Gastrocnemius medialis (tissue), 4 donors: ENCODE results near the gene NLGN4X. TPM values are rescaled to one million over a fixed set of nuclear protein-coding genes. Genes with fewer than 3 reads are reported as not detected.

ENCODE experiments used
- ATAC-seq, 2 donors: fragments of 150-250 bp; one replicate each; pipeline ENCODE4 v1.9.1; 2016
- DNase-seq, 2 donors: peaks; one replicate each; pipeline ENCODE4 v3.0.0-alpha.2; 2019
- H3K27ac ChIP-seq, 4 donors: fragments of 200-600 bp; sonication (generic); 1 replicate in 1 of 4; 2 replicates in 3 of 4; pipeline ENCODE4 v1.5.1; 2016 to 2018; ENCODE audit warnings: mild to moderate bottlenecking in 2 of 4, moderate library complexity in 1 of 4
- H3K27me3 ChIP-seq, 3 donors: fragments of 200-600 bp; sonication (generic) in 2 of 3; 1 replicate in 1 of 3; 2 replicates in 2 of 3; pipeline versions ENCODE4 v1.5.1 to v1.6.0; 2016 to 2019; ENCODE audit warnings: mild to moderate bottlenecking in 1 of 3, moderate library complexity in 1 of 3
- H3K36me3 ChIP-seq, 2 donors: fragments of 200-600 bp; sonication (generic) in 1 of 2; one replicate each; pipeline ENCODE4 v1.5.1; 2017 to 2018
- H3K4me1 ChIP-seq, 2 donors: fragments of 200-600 bp; sonication (generic) in 1 of 2; one replicate each; pipeline ENCODE4 v1.5.1; 2016 to 2017; ENCODE audit warnings: mild to moderate bottlenecking in 2 of 2
- H3K4me3 ChIP-seq, 4 donors: fragments of 200-600 bp; sonication (generic) in 3 of 4; 1 replicate in 1 of 4; 2 replicates in 3 of 4; pipeline ENCODE4 v1.5.1; 2016 to 2019; ENCODE audit warnings: mild to moderate bottlenecking in 2 of 4
- H3K9me3 ChIP-seq, 3 donors: fragments of 200-600 bp; sonication (generic) in 2 of 3; 1 replicate in 1 of 3; 2 replicates in 2 of 3; pipeline ENCODE4 v1.5.1; 2016 to 2019
- CTCF ChIP-seq, 5 experiments: fragments of 450-650 bp in 3 of 5; fragments of 200-600 bp in 2 of 5; sonication (generic) in 2 of 5; IDR thresholded peaks in 4 of 5; conservative IDR thresholded peaks in 1 of 5; 1 replicate in 4 of 5; 2 replicates in 1 of 5; pipeline ENCODE4 v1.5.1; 2016 to 2019; ENCODE audit warnings: antibody characterized with exemption in 5 of 5, mild to moderate bottlenecking in 3 of 5, moderate library complexity in 3 of 5
- POLR2A ChIP-seq, 2 donors: fragments of 450-650 bp; IDR thresholded peaks; one replicate each; pipeline ENCODE4 v1.6.1; 2017; ENCODE audit warnings: antibody characterized with exemption in 2 of 2, mild to moderate bottlenecking in 2 of 2, moderate library complexity in 2 of 2
- in situ Hi-C, 4 donors: fragments of 200-750 bp; cut with MboI; loops; one replicate each; pipeline versions ENCODE4 v1.15.0 to v1.8.0; 2017; ENCODE audit warnings: low sequenced_read_pairs in 4 of 4
- intact Hi-C: fragments of 100-400 bp; cut with DNase I; formaldehyde crosslinking; loops from one replicate; pipeline ENCODE4 v1.15.1; 2023; ENCODE audit warnings: low total_unique reads
- total RNA-seq, 4 donors: library from RNA; depleted of rRNA; stranded (reverse); fragments of >200 nt; gene quantifications; one replicate each; pipeline versions ENCODE4 v1.1.0 to v1.2.3, GENCODE V29; 2016

The NLGN4X gene
- total RNA-seq, 4 donors from 2014 or later: 0.31 to 0.52 (median 0.47) TPM

DNA sequence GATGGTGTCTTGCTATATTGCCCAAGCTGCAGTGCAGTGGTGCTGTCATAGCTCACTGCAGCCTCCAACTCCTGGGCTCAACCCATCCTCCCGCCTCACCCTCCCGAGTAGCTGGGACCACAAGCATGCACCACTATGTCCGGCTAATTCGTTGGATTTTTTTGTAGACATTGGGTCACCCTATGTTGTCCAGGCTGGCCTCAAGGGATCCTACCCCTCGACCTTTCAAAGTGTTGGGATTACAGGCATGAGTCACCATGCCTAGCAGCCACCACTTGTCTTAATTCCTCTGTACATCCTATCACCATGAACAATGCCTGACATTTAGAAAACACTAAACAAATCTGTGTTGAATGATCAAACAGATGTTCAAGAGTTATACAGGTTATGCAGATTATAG, 76.7 kb downstream of the NLGN4X start:
- no peaks in the 10 kb centered on the region for H3K4me1 ChIP-seq
- H3K27me3 ChIP-seq: no peaks in the 10 kb centered on the region
- no peak for ATAC-seq
- no peak for TF ChIP-seq POLR2A (IDR thresholded peaks at IDR 0.05)
- no peak for TF ChIP-seq CTCF (IDR thresholded peaks at IDR 0.05 in 4 of 5, conservative IDR thresholded peaks at IDR 0.05 in 1 of 5)
- H3K36me3 ChIP-seq: no peaks in the 10 kb centered on the region
- intact Hi-C loops (no loop called here), in situ Hi-C loops (no loop called here)
- DNase-seq: no peak
- no peaks in the 10 kb centered on the region for H3K9me3 ChIP-seq
- no peak overlapping the region for H3K27ac ChIP-seq
- H3K4me3 ChIP-seq: no peak overlapping the region

- Histone ChIP-seq H3K4me1 (no peaks in the 10 kb centered on the region), H3K27ac (no peak overlapping the region), H3K4me3 (no peak overlapping the region), H3K27me3 (no peaks in the 10 kb centered on the region), H3K9me3 (no peaks in the 10 kb centered on the region), H3K36me3 (no peaks in the 10 kb centered on the region)
- no peak for DNase-seq
- intact Hi-C loops (no loop called here), in situ Hi-C loops (no loop called here)
- no peak for ATAC-seq
- TF ChIP-seq CTCF (IDR thresholded peaks at IDR 0.05 in 4 of 5, conservative IDR thresholded peaks at IDR 0.05 in 1 of 5) (no peak), POLR2A (IDR thresholded peaks at IDR 0.05) (no peak)
Measured at GRCh38 chrX:6149060-6149872, 79.4 kb downstream of the NLGN4X start.

DNA sequence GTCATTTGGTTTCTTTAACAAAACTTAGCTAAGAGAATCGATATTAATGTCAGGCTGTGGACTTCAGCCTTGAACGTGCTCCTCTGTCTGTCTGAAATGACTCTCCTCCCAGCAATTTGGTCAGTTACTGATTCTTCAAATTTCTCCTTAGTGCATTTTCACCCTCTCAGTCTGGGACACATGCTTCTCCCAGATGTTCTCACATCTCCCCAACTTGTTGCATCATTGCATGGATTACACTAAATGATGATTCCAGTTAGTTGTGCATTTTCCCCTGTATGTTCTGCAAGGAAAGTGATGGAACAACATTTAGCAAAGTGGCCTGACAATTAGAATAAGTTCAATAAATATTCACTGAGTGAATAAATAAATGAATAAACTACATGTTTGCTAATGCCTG, 94.4 kb downstream of the NLGN4X start:
- DNase-seq (no peak), ATAC-seq (no peak)
- no peaks in the 10 kb centered on the region for H3K36me3 ChIP-seq
- H3K4me3 ChIP-seq: no peak overlapping the region
- TF ChIP-seq POLR2A (IDR thresholded peaks at IDR 0.05) (no peak), CTCF (IDR thresholded peaks at IDR 0.05 in 4 of 5, conservative IDR thresholded peaks at IDR 0.05 in 1 of 5) (no peak)
- H3K27me3 ChIP-seq: no peaks in the 10 kb centered on the region
- no peaks in the 10 kb centered on the region for H3K9me3 ChIP-seq
- intact Hi-C loops (no loop called here), in situ Hi-C loops (no loop called here)
- H3K27ac ChIP-seq: no peak overlapping the region
- H3K4me1 ChIP-seq: no peaks in the 10 kb centered on the region

- Histone ChIP-seq H3K4me1 (no peaks in the 10 kb centered on the region), H3K4me3 (no peak overlapping the region), H3K36me3 (no peaks in the 10 kb centered on the region), H3K27me3 (no peaks in the 10 kb centered on the region), H3K9me3 (no peaks in the 10 kb centered on the region), H3K27ac (no peak overlapping the region)
- TF ChIP-seq CTCF (IDR thresholded peaks at IDR 0.05 in 4 of 5, conservative IDR thresholded peaks at IDR 0.05 in 1 of 5) (no peak), POLR2A (IDR thresholded peaks at IDR 0.05) (no peak)
- intact Hi-C loops (no loop called here), in situ Hi-C loops (no loop called here)
- DNase-seq: no peak
- ATAC-seq: no peak
Measured at GRCh38 chrX:6132970-6133369, 95.7 kb downstream of the NLGN4X start.

- Histone ChIP-seq H3K27ac (no peak overlapping the region), H3K36me3 (no peaks in the 10 kb centered on the region), H3K4me3 (no peak overlapping the region), H3K4me1 (no peaks in the 10 kb centered on the region), H3K27me3 (no peaks in the 10 kb centered on the region), H3K9me3 (no peaks in the 10 kb centered on the region)
- in situ Hi-C loops: no loop called here
- intact Hi-C loops: no loop called here
- ATAC-seq: no peak
- no peak for DNase-seq
- TF ChIP-seq POLR2A (IDR thresholded peaks at IDR 0.05): no peak
- TF ChIP-seq CTCF (IDR thresholded peaks at IDR 0.05 in 4 of 5, conservative IDR thresholded peaks at IDR 0.05 in 1 of 5): no peak
Measured at GRCh38 chrX:6131287-6131686, 97.4 kb downstream of the NLGN4X start.
